ENCODE results near the gene NFKB2.

GRCh38 chr10:102400076-102400475 is 4.6 kb downstream of the NFKB2 start:
- TF ChIP-seq, protein P1, sequence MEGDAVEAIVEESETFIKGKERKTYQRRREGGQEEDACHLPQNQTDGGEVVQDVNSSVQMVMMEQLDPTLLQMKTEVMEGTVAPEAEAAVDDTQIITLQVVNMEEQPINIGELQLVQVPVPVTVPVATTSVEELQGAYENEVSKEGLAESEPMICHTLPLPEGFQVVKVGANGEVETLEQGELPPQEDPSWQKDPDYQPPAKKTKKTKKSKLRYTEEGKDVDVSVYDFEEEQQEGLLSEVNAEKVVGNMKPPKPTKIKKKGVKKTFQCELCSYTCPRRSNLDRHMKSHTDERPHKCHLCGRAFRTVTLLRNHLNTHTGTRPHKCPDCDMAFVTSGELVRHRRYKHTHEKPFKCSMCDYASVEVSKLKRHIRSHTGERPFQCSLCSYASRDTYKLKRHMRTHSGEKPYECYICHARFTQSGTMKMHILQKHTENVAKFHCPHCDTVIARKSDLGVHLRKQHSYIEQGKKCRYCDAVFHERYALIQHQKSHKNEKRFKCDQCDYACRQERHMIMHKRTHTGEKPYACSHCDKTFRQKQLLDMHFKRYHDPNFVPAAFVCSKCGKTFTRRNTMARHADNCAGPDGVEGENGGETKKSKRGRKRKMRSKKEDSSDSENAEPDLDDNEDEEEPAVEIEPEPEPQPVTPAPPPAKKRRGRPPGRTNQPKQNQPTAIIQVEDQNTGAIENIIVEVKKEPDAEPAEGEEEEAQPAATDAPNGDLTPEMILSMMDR (IDR thresholded peaks at IDR 0.05; ENCODE audit: low read depth, low read length): no peak
- TF ChIP-seq POLR2A (IDR thresholded peaks at IDR 0.05; ENCODE audit: extremely low read depth, insufficient read length): no peak
- TF ChIP-seq, protein P2, sequence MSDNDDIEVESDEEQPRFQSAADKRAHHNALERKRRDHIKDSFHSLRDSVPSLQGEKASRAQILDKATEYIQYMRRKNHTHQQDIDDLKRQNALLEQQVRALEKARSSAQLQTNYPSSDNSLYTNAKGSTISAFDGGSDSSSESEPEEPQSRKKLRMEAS (IDR thresholded peaks at IDR 0.05; ENCODE audit: low read depth, low read length): no peak
- TF ChIP-seq MYC (IDR thresholded peaks at IDR 0.05; ENCODE audit: low read depth, low read length): no peak

All from NB4 (cell line).